ENCODE results near the gene PTPRJ. TPM values are rescaled to one million over a fixed set of nuclear protein-coding genes. Genes with fewer than 3 reads are reported as not detected.

Gene PTPRJ
- total RNA-seq, 2 donors from 2014 or later: 26.5 to 37.4 TPM

DNA sequence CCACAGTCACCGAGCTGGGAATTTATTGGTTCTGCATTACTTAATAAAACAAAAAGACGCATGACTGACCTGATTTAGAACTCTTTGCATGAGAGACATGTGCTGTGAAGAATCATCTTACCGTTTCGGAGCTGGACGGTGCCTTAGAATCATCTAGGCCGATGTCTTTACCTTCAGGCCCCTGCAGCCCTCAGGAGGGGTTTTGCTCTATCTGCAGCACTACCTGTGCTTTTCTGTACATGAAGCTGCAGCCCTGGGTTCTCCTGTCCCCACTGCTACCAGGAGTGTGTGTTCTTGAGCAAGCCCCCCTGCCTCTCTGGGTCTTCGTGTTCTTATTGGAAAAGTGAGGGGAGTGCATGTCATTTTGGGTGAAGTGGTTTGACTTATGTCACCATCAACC, 142.3 kb downstream of the PTPRJ start:
- H3K27ac Mint-ChIP-seq: no peak overlapping the region

GRCh38 chr11:48123254-48123875, 143.0 kb downstream of the PTPRJ start:
- Mint-ChIP-seq H3K9me3 (peaks cover 3% of the 10 kb centered on the region), H3K27me3 (ENCODE audit: insufficient read depth) (no peaks in the 10 kb centered on the region), H3K4me1 (peaks cover 33% of the 10 kb centered on the region), H3K27ac (no peak overlapping the region), H3K36me3 (ENCODE audit: low read depth) (peaks cover 52% of the 10 kb centered on the region), H3K4me3 (no peak overlapping the region)
- Histone ChIP-seq H3K9ac (ENCODE audit: extremely low read depth, low read length, poor library complexity, severe bottlenecking) (no peak overlapping the region), H3K9me3 (ENCODE audit: control insufficient read depth, low read length) (no peaks in the 10 kb centered on the region), H3K27ac (ENCODE audit: low read depth, low read length) (no peak overlapping the region), H3K36me3 (ENCODE audit: control insufficient read depth, insufficient read depth, low read length) (peaks cover 27% of the 10 kb centered on the region), H3K4me1 (ENCODE audit: control insufficient read depth, insufficient read depth, low read length) (peaks cover 10% of the 10 kb centered on the region), H3K4me3 (ENCODE audit: low read length) (no peak overlapping the region), H3K27me3 (ENCODE audit: control insufficient read depth, insufficient read depth, low read length, poor library complexity, severe bottlenecking) (no peaks in the 10 kb centered on the region)
- 97% methylated on average over 4 to 8 of the region's 8 CpGs for WGBS, 2 experiments (ENCODE audit: insufficient coverage in 1 of 2, insufficient read length in 1 of 2)
- DNase-seq: peak; percentile 28
- TF ChIP-seq, protein P1, sequence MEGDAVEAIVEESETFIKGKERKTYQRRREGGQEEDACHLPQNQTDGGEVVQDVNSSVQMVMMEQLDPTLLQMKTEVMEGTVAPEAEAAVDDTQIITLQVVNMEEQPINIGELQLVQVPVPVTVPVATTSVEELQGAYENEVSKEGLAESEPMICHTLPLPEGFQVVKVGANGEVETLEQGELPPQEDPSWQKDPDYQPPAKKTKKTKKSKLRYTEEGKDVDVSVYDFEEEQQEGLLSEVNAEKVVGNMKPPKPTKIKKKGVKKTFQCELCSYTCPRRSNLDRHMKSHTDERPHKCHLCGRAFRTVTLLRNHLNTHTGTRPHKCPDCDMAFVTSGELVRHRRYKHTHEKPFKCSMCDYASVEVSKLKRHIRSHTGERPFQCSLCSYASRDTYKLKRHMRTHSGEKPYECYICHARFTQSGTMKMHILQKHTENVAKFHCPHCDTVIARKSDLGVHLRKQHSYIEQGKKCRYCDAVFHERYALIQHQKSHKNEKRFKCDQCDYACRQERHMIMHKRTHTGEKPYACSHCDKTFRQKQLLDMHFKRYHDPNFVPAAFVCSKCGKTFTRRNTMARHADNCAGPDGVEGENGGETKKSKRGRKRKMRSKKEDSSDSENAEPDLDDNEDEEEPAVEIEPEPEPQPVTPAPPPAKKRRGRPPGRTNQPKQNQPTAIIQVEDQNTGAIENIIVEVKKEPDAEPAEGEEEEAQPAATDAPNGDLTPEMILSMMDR (conservative IDR thresholded peaks at IDR 0.05): no peak

More for the DNA sequence above, 142.3 kb downstream of the PTPRJ start:
- no peak overlapping the region for H3K9ac ChIP-seq (ENCODE audit: extremely low read depth, low read length, poor library complexity, severe bottlenecking)
- DNase-seq: peak; percentile 28
- no peak overlapping the region for H3K27ac ChIP-seq (ENCODE audit: low read depth, low read length)
- no peak overlapping the region for H3K4me3 ChIP-seq (ENCODE audit: low read length)
- peaks cover 49% of the 10 kb centered on the region for H3K36me3 Mint-ChIP-seq (ENCODE audit: low read depth)
- 76 to 82% methylated on average over 6 to 7 of the region's 7 CpGs for WGBS, 2 experiments (ENCODE audit: insufficient coverage in 1 of 2, insufficient read length in 1 of 2)
- peaks cover 31% of the 10 kb centered on the region for H3K36me3 ChIP-seq (ENCODE audit: control insufficient read depth, insufficient read depth, low read length)
- no peak overlapping the region for H3K4me3 Mint-ChIP-seq
- no peaks in the 10 kb centered on the region for H3K27me3 Mint-ChIP-seq (ENCODE audit: insufficient read depth)
- H3K9me3 ChIP-seq (ENCODE audit: control insufficient read depth, low read length): no peaks in the 10 kb centered on the region
- H3K27me3 ChIP-seq (ENCODE audit: control insufficient read depth, insufficient read depth, low read length, poor library complexity, severe bottlenecking): no peaks in the 10 kb centered on the region
- H3K4me1 Mint-ChIP-seq: peaks cover 26% of the 10 kb centered on the region
- peaks cover 2% of the 10 kb centered on the region for H3K4me1 ChIP-seq (ENCODE audit: control insufficient read depth, insufficient read depth, low read length)
- no peaks in the 10 kb centered on the region for H3K9me3 Mint-ChIP-seq
- TF ChIP-seq, protein P1 (conservative IDR thresholded peaks at IDR 0.05): no peak

- TF ChIP-seq, protein P1 (conservative IDR thresholded peaks at IDR 0.05): no peak
- Mint-ChIP-seq H3K4me3 (no peak overlapping the region), H3K27me3 (ENCODE audit: insufficient read depth) (no peaks in the 10 kb centered on the region), H3K27ac (no peak overlapping the region), H3K36me3 (ENCODE audit: low read depth) (peaks cover 54% of the 10 kb centered on the region), H3K9me3 (peaks cover 3% of the 10 kb centered on the region), H3K4me1 (peaks cover 34% of the 10 kb centered on the region)
- Histone ChIP-seq H3K4me1 (ENCODE audit: control insufficient read depth, insufficient read depth, low read length) (peaks cover 13% of the 10 kb centered on the region), H3K36me3 (ENCODE audit: control insufficient read depth, insufficient read depth, low read length) (peaks cover 34% of the 10 kb centered on the region), H3K9ac (ENCODE audit: extremely low read depth, low read length, poor library complexity, severe bottlenecking) (no peak overlapping the region), H3K27ac (ENCODE audit: low read depth, low read length) (no peak overlapping the region), H3K27me3 (ENCODE audit: control insufficient read depth, insufficient read depth, low read length, poor library complexity, severe bottlenecking) (no peaks in the 10 kb centered on the region), H3K4me3 (ENCODE audit: low read length) (no peak overlapping the region), H3K9me3 (ENCODE audit: control insufficient read depth, low read length) (no peaks in the 10 kb centered on the region)
- 90 to 93% methylated on average over 6 of the region's 6 CpGs for WGBS, 2 experiments (ENCODE audit: insufficient coverage in 1 of 2, insufficient read length in 1 of 2)
- no peak for DNase-seq
Measured at GRCh38 chr11:48123934-48124755, 143.8 kb downstream of the PTPRJ start.

Data from endodermal cell (in vitro differentiated cells).